Activated naive CD8-positive, alpha-beta T cell treated with anti-CD3 and anti-CD28 coated beads, Interleukin-2, amount 50 U/mL, for 16 hours (primary cell): ENCODE data around the gene C9orf50.
"Not testable (repeated sequence)": the region's sequence is repeated elsewhere in the genome, so short reads cannot be mapped to it uniquely, and the experiment has no call there.

ENCODE experiments used
- DNase-seq: peaks from one replicate; pipeline ENCODE4 v3.0.0-alpha.2; 2020; ENCODE audit warnings: low read depth, low spot score

C9orf50 gene

DNA sequence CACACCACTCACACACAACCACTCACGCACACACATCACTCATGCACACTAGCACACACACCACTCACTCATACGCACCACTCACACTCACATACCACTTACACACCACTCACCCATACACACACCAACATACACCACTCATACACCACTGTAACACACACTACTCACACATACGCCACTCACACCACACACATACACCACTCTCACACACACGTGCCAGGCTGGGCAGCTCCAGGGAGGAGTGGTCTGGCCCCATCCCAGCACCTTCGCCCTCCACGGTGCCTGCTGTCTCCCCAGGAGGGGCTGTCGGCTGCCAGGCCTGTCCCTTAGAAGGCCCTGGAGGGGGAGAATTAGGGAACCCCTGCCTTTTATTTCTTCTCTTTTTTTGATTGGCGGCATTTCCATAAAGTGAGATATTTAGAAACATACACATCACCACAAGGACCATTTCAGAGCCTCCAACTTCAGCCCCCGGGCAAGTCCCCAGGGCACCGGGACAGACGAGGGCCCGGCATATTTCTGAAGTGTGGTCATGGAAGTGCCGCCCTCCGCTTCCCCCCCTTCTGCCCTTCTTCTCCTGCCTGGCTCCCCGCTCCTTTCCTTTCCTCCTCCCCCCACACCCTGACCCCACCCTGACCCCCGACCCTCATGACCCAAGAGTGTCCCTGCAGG lies 27.3 kb upstream of the C9orf50 start:
- DNase-seq, result no peak

DNA sequence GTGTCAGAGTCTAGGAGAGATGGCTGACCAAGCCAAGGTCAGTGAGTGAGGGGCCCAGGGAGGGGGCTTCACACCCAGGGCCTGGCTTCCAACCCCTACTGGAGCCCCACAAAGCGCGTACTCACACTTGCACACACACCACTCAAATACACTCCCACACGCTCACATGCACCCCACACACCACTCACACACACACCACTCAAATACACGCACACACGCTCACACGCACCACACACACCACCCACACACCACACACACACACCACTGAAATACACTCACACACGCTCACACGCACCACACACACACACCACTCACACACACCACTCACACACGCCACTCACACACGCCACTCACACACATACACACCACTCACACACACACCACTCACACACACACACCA lies 26.7 kb upstream of the C9orf50 start:
- no peak for DNase-seq

DNA sequence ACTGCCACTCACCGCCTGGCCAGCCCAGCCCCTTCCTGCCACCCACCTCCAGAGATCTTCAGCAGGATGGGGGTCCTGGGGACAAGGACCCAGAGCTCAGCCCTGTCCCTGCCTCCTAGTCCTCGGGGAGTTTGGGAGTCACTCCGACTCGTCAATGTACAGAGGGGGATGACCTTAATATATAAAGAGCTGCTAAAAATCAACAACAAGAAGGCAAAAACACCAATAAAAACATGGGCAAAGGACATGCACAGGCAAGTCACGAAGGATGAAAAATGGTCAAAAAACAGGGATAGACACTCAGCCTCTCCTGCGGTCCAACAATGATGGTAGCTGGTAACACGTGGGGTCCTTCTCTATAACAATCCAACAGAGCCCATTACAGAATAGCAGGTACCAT lies 25.8 kb upstream of the C9orf50 start:
- DNase-seq, result no peak

DNA sequence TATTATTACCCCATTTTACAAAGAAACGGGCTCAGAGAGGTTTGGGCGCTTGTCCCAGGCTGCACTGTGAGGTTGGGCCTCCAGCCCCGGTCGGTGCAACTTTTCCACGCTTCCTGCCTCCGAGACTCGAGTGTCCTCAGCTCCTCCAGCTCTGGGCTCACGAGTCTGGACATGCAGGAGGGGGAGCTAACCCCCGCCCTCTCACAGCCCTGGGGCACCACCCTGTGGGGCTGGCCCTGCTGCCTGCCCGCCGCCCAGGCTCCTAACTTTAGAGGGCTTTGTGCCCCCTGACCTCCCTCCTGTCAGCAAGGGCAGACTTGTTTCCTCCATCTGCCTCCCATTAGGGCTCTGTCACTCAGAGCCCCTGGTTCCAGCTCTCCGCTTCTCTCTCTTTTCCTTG lies 25.4 kb upstream of the C9orf50 start:
- no peak for DNase-seq

DNA sequence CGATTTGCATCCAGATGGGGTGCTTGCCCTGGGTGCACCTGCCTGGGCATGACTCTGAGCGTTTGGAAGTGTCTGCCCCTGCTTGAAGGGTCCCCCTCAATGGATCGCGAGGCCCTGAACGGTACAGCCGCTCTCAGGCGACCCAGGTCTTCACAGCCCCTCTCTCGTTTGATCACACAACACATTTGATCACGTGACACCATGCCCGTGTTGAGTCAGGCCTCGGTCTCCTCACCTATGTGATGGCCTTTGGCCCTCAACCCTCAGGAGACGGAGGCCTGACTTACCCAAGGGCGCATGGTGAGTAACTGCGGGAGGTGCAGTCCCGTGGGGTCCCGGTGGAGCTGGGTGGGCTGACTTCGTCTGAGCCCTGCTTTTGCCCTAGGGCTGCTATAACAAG lies 24.0 kb upstream of the C9orf50 start:
- DNase-seq, result no peak

DNA sequence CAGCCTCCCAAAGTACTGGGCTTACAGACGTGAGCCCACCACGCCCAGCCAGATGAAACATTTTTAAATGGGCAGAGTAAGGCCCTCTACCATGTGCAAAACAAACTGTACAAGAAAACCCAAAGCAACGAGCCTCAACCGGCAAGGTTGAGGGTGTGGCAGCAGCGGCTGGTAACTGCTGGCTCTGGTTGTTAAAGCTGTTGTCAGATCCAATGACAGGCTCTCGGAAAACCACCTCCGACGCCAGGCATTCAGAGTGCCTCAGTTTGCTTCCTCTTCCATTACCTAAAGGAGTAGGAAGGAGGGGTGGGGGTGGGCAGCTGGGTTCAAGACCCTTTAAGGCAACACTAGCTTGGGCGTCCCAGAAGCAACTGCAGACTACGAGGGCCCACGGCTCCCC lies 23.5 kb upstream of the C9orf50 start:
- DNase-seq, result no peak

DNA sequence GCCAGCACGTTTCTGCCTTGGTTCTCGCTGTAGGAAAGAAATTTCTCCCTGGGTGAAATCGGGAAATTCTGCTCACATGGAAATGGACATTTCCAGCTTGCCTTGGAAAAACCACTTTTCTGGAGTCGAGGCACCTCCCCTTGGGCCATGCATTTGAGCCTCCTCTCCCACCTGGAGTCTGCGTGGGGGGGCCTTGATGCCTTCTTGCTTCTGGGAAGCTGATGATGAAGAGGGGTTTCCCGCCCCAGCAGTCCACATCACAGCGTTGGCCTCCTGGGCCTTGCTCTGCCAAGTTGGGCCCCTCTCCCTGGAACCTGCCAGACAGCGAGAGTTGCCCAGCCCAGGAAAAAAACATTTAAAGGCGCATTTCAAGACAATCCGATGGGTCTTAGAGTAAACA lies 22.8 kb upstream of the C9orf50 start:
- DNase-seq, result no peak

DNA sequence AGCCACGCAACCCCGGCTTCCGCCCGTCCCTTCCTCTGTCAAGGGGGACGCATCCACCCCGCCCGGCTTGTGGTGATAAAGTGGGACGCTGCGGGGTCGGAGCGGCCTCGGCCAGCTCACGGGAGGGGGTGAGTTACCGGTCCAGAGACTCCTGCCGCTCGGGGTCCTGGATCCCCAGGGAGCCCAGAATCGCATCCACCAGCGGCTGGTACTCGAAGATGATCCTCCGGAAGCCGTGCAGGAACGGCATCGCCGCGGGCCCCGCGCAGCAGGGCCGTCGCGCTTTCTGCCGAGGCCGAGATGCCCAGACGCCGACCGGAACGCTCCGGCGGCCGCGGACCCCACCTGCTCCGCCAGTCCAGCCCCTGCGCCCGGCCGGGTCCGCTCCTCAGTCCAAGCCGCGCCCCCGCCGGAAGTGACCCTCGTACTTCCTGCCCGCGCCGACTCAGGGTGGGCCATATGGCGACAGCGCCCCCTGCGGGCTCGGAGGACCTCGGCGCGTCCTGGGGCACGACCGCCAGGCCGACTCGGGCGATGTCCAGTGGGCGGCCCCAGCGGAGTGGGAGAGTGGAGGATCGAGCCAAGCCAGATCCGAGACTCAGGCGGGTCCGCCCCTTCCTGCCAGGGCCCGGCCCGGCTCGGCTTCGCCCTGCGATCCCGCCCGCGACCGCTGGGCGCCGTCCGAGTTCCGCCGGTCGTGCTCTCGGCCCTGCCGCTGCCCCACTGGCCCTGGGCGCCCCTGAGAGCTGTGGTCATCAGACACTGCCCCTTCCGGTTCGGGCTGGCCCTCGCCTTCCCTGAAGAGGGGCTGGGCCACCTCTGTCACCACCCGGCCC lies 21.1 kb upstream of the C9orf50 start, which contains the start of gene ASB6:
Gene ASB6 (minus strand): TSS at position 402 of the 836 bp plus-strand sequence. CDS start 152 bp downstream, at position 250.
- peak; percentile 87 for DNase-seq

DNA sequence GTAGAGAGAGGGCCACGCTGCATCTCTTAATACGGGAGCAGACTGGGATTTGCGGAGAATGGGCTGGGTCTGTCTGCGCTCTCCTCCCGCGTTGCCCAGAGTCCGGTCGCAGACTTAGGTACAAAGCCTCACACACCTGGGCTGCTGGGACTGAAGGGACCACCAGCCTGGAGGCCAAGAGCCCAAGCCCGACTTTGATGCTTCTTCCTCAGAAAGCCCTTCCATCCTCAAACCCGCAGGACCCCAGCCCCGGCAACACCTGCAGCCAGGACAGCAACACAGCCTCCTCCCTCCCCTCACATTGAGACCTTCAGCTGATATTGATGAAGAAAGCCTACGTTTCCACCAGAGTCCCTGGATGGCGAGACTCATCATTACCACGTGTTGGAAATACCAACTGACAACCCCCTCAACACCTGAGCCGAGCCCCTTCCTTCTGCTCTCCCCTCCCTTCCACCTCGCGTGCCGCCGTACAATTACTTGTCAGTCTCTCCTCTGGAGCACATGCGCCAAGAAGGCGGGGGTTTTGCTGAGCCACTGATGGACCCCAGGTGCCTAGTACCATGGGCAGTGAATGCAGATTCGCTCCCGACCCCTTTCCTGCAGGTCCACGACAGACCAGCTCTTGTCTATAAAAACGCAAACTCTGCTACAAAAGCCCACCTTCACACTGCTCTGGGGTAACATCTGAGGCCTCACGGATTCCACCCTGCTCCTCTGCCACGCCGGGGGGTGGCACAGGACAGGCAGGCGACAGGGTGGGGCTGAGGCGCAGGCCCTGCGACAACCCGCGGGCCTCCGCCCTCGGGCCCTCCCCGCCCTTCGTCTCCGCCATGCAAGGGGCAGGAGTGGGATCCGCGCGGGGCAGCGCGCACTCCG lies 20.2 kb upstream of the C9orf50 start:
- no peak for DNase-seq

DNA sequence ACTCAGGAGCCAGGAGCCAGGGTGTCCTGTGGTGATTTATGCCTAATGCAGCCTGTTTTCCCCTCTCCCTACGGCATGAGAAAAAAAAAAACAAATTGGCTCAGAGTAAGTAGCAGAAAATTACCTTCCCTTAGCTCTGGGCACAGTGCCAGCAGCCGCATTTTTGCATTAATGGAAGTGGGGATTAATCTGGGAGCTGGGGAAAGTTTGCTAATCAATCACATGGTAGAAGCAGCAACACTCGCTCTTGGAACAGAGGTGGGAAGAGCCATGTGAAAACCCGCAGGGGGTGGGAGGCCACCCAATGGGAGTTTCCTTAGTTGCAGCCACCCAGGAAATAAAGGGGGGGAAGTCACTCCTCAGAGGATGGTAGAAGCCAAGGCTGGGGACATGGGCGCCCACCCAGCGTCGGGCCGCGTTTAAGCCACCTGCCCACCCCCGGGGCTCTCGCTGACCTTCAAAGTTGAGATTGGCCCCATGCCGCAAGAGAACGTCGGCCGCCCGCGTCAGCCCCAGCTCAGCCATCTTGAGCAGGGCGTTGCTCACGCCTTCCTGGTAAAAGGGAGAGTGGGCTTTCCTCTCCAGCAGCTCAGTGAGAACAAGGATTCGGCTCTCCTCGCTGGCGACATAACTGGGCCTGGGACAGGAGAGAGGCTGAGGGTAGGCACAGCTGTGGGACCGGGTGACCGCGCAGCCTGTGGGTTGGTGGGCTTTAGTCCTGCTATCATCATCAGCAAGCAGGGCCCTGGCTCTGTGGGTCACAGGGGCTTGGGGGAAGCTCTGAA lies 19.4 kb upstream of the C9orf50 start:
- no peak for DNase-seq

DNA sequence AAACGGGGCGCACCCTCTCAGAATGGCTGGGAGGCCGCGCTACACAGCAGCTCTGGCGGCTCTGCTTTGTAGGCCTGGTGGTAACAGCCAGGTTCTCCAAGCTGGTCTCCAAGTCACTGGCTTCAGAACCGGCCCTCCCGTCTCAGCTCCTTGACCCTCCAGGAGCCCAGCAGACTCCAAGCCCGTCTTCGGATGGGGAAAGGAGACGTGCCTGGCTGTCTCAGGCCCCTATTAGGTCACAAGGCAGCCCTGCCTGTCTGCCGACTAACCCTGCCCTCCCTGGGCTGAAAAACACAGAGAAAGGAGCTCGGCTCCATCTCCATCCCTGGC lies 18.8 kb upstream of the C9orf50 start:
- DNase-seq, result no peak

DNA sequence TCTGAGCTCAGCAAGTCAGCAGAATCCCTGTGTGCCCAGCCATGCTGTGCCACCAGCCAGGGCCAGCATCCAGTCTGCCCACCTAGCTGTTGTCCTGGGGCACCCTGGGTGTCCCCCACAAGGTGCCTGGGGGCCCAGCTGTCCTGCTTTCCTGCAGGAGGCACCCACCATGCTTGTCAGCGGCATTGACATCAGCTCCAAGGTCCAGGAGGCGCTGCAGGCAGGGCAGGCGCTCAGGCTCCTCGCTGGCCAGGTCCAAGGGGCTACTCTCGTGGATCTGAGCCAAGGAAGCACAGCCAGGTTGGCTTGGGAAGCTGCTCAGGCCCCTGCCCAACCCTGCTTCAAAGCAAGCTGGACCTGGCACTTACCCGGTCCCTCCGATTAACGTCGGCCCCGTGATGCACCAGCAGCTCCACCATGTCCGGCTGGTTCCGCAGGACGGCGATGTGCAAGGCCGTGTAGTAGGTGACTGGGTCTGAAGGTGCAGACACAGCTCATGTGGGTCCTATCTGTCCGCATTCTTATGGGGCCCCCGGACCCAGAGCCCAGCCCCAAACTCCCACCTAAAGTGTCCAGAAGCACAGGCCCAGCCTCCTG lies 18.2 kb upstream of the C9orf50 start:
- no peak for DNase-seq

DNA sequence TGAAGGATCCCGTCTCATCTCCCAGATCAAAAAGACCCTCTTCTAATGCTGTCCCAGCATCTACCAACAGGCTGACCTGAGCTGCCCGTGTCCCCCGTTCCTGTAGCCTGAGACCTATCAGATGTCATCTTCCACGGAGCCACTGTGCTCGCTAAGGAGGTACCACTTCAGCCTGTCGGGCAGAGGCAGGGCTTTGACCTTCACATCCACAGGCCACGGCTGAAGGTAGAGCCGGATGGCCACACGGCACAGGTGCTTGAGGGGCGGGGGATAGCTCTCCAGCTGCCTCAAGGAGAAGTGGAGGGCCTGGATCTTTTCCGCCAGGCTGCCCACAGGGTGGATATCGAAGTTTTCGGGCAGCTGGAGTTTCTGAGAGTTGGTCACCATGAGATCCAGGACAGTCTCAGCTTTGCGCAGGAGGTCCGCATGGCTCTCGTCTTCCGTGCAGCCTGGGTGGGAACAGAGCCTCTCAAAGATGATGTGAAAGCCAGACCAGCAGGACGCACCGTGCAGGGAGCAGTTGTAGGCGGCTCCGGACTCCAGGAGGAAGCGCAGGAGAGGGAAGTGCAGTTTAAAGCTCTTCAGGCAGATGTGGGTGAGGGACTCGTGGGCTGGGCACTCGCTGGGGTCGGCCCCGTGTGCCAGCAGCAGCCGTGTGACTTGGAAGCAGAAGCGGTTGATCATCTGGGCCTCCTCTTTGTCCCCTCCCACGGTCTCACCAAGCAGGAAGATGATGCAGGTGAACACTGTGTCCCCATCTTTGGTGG lies 17.0 kb upstream of the C9orf50 start:
- no peak for DNase-seq

DNA sequence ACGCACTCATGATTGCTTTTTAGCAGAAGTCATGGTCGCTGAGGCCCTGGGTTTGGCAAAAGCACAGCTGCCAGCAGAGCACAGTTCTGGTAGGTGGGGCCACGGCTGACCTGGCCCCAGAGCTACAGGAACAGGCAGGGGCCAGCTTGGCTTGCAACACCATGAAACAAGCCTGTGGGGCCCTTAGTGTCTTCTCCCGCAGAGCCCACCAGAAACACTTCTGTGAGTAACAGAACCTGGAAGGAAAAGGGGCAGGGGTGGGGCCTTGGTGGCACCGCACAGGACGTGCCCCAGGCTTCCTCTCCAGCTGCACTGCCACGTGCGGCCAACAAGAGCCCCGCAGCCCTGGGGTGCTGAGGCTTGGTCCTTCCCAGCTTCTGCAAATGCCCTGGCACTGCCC lies 16.2 kb upstream of the C9orf50 start:
- no peak for DNase-seq

DNA sequence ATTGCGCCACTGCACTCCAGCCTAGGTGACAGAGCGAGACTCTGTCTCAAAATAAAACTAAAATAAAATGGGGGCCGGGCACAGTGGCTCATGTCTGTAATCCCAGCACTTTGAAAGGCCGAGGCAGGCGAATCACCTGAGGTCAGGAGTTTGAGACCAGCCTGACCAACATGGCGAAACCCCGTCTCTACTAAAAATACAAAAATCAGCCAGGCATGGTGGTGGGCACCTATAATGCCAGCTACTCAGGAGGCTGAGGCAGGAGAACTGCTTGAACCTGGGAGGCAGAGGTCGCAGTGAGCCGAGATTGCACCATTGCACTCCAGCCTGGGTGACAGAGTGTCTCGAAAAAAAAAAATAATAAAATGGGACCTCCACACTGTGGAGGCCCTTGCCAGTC lies 15.4 kb upstream of the C9orf50 start:
- not testable (repeated sequence) for DNase-seq

DNA sequence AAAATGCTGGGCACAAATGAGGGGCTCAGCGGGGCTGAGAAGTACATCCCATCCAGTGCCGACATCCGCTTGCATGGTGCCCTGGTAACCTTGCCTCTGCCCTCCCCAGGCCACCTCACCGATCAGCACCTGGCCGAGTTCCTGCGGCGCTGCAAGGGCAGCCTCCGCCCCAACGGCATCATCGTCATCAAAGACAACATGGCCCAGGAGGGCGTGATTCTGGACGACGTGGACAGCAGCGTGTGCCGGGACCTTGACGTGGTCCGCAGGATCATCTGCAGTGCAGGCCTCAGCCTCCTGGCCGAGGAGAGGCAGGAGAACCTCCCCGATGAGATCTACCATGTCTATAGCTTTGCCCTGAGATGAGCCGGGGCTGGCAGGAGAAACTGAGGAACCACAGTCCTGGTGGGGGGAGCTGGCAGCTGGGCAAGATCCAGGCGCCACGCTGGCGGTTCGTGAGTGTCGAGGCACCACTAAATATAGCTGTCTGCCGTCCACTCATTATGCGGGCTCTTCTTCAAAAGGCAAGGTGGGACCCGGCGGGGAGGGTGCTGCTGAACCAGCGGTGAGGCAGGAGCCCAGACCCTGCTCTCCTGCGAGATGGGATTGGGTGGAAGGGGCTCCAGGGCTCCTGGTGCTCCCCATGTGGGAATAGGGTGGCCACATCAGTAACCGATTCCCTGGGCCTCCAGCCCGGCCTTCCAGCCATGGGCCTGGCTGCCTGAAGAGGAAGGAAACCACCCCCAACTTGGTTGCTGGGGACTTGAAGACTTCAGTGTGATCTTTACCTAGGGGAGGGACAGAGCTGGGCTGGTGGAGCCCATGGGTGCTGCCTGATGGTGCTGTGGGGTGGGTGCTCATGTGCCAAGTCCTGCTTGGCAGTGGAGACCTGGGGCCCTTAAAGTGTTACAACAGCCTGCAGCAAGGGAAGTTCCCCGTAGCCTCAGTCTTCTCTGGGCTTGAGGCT lies 14.5 kb upstream of the C9orf50 start:
- no peak for DNase-seq

DNA sequence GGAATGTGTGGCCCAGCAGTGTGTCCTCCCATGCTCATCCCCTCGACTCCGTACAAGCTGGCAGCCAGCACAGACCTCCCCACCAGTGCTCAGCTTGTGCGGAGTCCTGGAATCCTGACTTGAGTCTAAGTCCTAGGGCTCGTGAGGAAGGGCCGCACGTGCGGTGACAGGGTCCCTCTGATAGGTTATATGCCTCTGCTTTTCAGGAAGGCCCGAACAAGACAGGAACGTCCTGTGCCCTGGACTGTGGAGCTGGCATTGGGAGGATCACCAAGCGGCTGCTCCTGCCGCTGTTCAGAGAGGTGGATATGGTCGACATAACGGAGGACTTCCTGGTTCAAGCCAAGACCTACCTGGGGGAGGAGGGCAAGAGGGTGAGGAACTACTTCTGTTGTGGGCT lies 12.9 kb upstream of the C9orf50 start:
- DNase-seq, result no peak

DNA sequence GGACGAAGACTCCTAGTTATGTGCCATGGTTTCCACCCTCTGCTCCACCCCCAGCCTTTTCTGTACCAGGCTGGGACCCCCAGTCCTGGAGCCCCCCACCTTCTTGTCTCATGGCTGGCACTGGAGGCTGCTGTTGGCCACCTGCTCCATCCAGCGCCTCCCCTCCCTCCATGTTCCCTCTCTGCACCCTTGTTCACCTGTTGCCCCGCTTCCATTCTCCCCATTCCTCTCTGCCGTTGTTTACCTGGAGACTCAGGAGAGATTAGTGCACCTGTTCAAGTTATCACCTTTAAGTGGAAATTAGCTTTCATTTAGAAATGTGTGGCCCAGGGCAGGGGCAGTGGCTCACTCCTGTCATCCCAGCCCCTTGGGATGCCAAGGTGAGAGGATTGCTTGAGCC lies 12.3 kb upstream of the C9orf50 start:
- no peak for DNase-seq

DNA sequence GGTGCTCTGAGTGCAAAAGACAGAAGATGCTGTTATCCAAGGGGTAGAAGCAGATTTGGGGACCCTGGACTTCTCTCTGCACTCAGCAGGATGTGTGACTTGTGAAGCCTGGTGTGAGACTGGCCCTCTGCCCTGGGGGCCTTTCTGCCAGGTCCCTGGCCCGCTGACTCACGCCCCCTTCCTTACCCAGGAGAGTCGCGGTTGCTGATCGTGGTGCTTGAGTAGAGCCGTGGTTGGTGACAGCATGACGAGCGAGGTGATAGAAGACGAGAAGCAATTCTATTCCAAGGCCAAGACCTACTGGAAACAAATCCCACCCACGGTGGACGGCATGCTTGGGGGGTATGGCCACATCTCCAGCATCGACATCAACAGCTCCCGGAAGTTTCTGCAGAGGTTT lies 11.6 kb upstream of the C9orf50 start:
- no peak for DNase-seq
